ENCODE data around the gene LRCH2. TPM values are rescaled to one million over a fixed set of nuclear protein-coding genes. Genes with fewer than 3 reads are reported as not detected.
A peak's percentile ranks its signal among the peaks of the same experiment; 100 is the strongest.
"Not testable (repeated sequence)": the region's sequence is repeated elsewhere in the genome, so short reads cannot be mapped to it uniquely, and the experiment has no call there.

Gene LRCH2
- 3.8 TPM for polyA plus RNA-seq (ENCODE audit: insufficient read length)

DNA sequence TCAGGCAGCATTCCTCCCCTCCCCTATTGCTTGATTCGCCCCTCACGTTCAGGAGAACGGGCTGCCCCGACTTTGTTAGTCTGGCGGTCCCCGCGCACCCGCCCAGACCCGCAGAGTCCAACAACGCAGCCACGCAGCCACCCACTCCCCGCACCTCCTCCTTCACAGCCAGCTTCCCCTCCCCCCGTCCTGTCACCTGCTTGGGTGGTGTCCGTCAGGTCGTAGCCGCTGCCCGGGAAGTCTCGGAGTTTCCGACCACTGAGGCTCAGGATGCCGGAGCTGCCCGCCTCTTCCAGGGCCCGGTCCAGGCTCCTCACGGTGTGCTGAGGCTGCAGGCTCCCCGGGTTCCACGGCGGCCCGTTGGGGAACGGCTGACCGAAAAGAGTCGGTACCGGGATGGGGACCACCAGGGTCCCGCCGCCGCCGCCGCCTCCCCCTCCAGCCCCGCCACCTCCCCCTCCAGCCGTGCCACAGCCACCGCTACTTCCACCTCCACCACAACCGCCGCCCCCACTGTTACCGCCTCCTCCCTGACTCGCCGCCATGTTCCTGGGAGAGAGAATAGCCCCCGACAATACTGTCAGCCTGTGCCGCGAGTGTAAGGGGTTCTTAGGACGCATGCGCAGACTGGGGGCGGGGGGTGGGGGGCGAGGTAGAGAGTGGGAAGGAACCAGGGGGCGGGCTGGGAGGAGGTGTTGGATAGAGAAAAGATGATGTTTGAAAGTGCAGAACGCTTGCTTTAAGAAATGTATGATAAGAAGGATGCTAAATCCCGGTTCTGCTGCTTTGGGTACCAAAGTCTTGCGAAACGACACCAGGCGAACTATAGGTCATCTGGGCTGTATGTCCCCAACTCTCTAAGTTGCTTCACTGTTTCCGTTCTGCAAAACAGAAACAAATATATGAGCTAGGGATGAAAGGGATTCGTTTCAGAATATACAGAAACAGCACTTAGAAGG, at the start of gene LRCH2:
TSS of gene LRCH2 (minus strand) at position 600 of the 959 bp plus-strand sequence. CDS start at position 545, 55 bp downstream.
- DNase-seq = peak; percentile 76

DNA sequence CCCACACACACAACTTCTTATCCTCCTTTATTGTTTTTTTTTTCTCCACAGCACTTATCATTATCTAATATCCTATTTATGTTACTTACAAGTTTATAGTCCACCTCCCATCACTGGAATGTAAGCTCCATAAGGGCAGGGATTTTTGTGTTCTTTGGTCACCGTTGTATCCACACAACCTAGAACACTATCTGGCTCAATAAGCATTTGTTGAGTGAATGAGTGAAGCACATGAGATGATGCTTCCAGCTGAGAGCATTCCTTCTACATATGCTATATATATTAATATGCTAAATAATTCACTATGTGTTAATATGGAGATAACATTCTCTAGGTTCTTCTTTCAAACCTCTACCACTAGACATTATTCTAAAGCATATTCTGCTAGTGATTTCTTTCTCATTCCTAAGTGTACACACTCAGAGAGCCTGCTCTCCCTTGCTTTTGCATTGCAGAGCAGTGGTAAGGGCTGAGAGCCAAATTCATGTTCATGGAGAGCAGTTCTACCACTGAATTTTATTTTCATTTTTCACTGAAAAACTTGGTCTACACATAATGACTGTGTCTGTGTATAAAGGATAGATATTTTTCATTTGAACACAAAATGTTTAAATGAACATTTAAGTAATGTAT, 35.3 kb upstream of the LRCH2 start:
- no peak for DNase-seq

DNA sequence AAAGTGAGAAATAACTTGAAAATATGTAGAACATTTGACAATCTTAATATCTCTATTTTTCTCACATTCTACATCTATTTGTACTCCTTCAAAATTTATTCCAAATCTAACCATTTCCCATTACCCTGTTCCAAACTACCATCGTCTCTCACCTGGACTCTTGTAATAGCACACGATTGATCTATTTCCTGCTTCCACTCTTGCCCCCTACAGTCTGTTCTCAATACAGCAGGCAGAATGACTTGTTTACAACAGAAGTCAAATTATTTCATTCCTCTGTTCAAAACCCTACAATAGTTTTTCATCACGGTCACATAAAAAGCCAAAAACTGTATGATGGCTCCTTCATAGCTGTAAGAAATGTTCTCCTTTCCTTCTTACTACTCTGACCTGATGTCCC, 34.5 kb upstream of the LRCH2 start:
- no peak for DNase-seq

- no peak for DNase-seq
Observed at GRCh38 chrX:115266300-115266699, 32.4 kb upstream of the LRCH2 start.

GRCh38 chrX:115264009-115264408, 30.1 kb upstream of the LRCH2 start:
- no peak for DNase-seq

DNA sequence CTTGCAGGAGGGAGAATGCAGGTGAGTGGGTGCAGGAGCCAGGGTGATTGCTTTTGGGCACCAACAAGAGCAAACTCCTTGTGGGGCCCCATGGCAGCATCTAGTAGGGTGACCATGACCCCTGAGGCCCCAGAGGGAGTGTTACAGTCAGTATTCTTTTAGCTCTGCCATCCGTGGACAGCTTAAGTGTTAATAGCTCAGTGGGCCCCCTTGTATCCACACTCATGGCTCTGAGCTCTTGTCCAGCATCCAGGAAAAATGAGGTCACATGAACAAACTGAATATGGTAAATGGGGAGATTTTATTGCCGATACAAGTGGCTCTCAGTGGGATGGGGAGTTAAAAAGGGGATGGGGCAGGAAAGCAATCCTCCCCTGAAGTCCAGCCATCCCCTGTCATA, 27.3 kb upstream of the LRCH2 start:
- no peak for DNase-seq

- DNase-seq = no peak
Observed at GRCh38 chrX:115260330-115260729, 26.4 kb upstream of the LRCH2 start.

- peak; percentile 1 for DNase-seq
Observed at GRCh38 chrX:115259238-115259875, 25.5 kb upstream of the LRCH2 start.

DNA sequence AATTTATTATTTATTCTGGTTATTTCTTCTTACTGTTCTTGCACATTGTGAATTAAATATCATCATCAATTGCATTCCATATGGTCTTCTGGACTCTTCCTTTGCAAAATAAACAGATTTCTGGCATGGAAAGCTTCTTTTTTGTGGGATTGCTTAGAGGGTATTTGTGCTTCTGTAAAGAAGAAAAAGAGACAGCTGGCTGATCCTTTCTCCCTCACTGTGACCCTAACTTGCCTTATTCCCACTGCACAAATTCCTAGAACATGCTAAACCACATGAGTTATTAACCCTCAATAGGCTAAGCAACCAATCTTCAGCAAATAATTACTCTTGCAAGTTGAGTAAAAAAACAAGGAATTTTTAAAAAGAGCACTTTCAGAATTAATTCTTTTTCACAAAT, 23.8 kb upstream of the LRCH2 start:
- no peak for DNase-seq

DNA sequence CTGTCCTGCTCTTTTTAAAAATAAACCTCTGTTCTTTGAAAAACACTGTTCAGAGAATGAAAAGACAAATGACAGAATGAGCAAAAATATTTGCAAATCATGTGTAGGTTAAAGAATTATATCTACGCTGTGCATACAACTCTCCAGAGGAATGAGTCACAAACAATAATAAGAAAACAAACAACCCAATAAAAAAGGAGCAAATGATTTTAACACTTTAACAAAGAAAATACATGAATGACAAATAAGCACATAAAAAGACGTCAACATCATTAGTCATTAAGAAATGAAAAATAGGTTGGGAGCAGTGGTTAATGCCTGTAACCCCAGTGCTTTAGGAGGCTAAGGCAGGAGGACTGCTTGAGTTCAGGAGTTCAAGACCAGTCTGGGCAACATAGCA, 21.1 kb upstream of the LRCH2 start:
- DNase-seq = no peak

GRCh38 chrX:115251458-115252233, 17.8 kb upstream of the LRCH2 start:
- DNase-seq = no peak

- DNase-seq = no peak
Observed at GRCh38 chrX:115237056-115237455, 3.2 kb upstream of the LRCH2 start.

DNA sequence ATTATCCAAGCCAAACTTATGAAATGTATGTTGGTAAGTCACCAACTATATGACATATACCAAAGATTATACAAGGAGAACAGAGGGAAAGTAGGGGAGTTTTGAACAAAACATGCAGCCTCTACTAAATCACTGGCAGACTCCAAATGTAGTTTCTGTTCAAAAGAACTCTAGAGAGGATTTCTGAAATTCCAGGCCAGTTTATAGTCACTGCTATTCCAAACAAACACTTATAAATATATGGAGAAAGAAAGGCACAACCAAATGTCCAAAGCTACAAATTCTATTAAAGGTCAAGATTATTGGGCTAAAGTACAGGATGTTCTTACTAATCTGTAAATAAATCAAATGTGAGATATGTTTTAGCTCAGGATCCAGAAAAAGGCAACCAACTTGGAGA, 2.7 kb upstream of the LRCH2 start:
- no peak for DNase-seq

GRCh38 chrX:115234461-115234860, 565 bp upstream of the LRCH2 start:
- no peak for DNase-seq

GRCh38 chrX:115232933-115233496, 881 bp downstream of the LRCH2 start:
- peak; percentile 13 for DNase-seq

- DNase-seq = no peak
Observed at GRCh38 chrX:115229337-115230003, 4.4 kb downstream of the LRCH2 start.

DNA sequence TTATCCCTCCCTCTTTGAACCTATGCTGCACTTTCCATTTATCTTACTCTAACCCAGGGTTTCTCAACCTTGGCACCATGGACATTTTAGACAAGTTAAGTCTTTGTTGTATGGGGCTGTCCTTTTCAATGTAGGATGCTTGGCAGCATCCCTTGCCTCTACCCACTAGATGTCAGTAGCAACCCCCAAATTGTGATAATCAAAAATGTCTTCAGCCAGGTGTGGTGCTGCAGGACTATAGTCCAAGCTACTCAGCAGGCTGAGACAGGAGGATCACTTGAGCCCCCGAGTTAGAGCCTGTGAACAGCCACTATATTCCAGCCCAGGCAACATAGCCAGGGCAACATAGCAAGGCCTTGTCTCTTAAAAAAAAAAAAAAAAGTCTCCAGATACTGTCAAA, 7.0 kb downstream of the LRCH2 start:
- no peak for DNase-seq

DNA sequence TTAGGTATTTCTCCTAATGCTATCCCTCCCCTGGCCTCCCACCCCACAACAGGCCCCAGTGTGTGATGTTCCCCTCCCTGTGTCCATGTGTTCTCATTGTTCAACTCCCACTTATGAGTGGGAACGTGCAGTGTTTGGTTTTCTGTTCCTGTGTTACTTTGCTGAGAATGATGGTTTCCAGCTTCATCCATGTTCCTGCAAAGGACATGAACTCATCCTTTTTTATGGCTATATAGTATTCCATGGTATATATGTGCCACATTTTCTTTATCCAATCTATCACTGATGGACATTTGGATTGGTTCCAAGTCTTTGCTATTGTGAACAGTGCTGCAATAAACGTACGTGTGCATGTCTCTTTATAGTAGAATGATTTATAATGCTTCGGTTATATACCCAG, 16.6 kb downstream of the LRCH2 start:
- not testable (repeated sequence) for DNase-seq

- no peak for DNase-seq
Observed at GRCh38 chrX:115214605-115215004, 19.3 kb downstream of the LRCH2 start.

GRCh38 chrX:115214151-115214550, 19.7 kb downstream of the LRCH2 start:
- DNase-seq = no peak

DNA sequence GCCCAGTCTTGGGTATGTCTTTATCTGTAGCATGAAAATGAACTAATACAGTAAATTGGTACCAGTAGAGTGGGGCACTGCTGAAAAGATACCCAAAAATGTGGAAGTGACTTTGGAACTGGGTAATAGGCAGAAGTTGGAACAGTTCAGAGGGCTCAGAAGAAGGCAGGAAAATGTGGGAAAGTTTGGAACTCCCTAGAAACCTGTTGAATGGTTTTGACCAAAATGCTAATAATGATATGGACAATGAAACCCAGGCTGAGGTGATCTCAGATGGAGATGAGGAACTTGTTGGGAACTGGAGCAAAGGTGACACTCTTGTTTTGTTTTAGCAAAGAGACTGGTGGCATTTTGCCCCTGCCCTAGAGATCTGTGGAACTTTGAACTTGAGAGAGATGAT, 24.3 kb downstream of the LRCH2 start:
- DNase-seq = not testable (repeated sequence)

DNA sequence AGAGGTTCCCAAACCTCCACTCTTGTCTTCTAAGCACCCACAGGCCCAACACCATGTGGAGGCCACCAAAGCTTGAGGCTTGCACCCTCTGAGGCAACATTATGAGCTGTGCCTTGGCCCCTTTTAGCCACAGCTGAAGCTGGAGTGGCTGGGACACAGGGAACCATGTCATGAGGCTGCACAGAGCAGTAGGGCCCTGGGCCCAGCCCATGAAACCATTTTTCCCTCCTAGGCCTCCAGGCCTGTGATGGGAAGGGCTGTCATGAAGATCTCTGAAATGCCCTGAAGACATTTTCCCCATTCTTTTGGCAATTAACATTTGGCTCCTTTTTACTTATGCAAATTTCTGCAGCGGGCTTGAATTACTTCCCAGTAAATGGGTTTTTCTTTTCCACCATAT, 29.9 kb downstream of the LRCH2 start:
- no peak for DNase-seq
